Psoas muscle (tissue), 8 donors: Measurements from ENCODE around the gene SFXN3. TPM values are rescaled to one million over a fixed set of nuclear protein-coding genes. Genes with fewer than 3 reads are reported as not detected.
A peak's percentile ranks its signal among the peaks of the same experiment; 100 is the strongest.
"Not testable (repeated sequence)": the region's sequence is repeated elsewhere in the genome, so short reads cannot be mapped to it uniquely, and the experiment has no call there.

Experiments
- ATAC-seq, 4 donors: fragments of 200-7000 bp; cut with Tn5 transposase; one replicate each; pipeline ENCODE4 v1.9.1; 2020; ENCODE audit warnings: moderate library complexity in 3 of 4, mild to moderate bottlenecking in 2 of 4
- DNase-seq, 2 donors: peaks; one replicate each; pipeline ENCODE4 v3.0.0-alpha.2; 2020
- H3K27ac ChIP-seq: fragments of 200-600 bp; one replicate; pipeline ENCODE4 v1.8.0; 2022
- H3K27me3 ChIP-seq, 3 donors: fragments of 200-600 bp in 1 of 3; one replicate each; pipeline versions ENCODE4 v1.6.1 to v1.8.0; 2013 to 2022; ENCODE audit warnings: low read length in 2 of 3, mild to moderate bottlenecking in 2 of 3, moderate library complexity in 1 of 3; ENCODE audit not compliant: insufficient read depth in 3 of 3
- H3K36me3 ChIP-seq, 2 donors: fragments of 200-600 bp in 1 of 2; one replicate each; pipeline versions ENCODE4 v1.6.1 to v1.8.0; 2013 to 2022; ENCODE audit warnings: low read depth in 1 of 2, mild to moderate bottlenecking in 1 of 2, moderate library complexity in 1 of 2; ENCODE audit not compliant: insufficient read depth in 1 of 2
- H3K4me1 ChIP-seq: fragments of 200-600 bp; one replicate; pipeline ENCODE4 v1.8.0; 2022
- H3K4me3 ChIP-seq: fragments of 200-600 bp; one replicate; pipeline ENCODE4 v1.8.0; 2022; ENCODE audit warnings: mild to moderate bottlenecking
- H3K9me3 ChIP-seq: fragments of 200-600 bp; one replicate; pipeline ENCODE4 v1.8.0; 2022
- CTCF ChIP-seq: fragments of 200-600 bp; IDR thresholded peaks from one replicate; pipeline ENCODE4 v1.8.0; 2022; ENCODE audit warnings: antibody characterized with exemption
- WGBS, 3 donors: extraction: QIAGEN DNeasy Blood & Tissue Kit; methylation state at CpG; one replicate each; pipeline versions ENCODE4 v1.1.6 to v1.1.7; 2013; 5-methylcytosine and 5-hydroxymethylcytosine counted together
- intact Hi-C, 2 donors: fragments of 100-400 bp; cut with DNase I; formaldehyde crosslinking; loops; one replicate each; pipeline versions ENCODE4 v1.11.0 to v1.14.2; 2022
- polyA plus RNA-seq, 3 donors: library from polyadenylated mRNA; stranded (reverse); fragments of 200-250 nt; gene quantifications; one replicate each; pipeline ENCODE4 v1.2.3, GENCODE V29; 2013
- total RNA-seq, 4 donors: library from RNA; stranded (reverse); fragmentation: NEBNext Ultra II Directional in 2 of 4; extraction: Animal tissue kit (Norgen Biotek cat#: 25700) in 2 of 4; gene quantifications; one replicate each; pipeline versions ENCODE4 v1.2.1 to v1.2.4, GENCODE V29; 2021 to 2023
- donor health status: healthy with polysubstance abuse.
- donor health status: DM: no; HTN: no; CAD: no; lungs with moderate emphysema.
- donor health status: Bipolar disorder and iron deficiency.
- donor health status: healthy.
- donor health status: DM: yes; HTN: yes; CAD: no.
- donor health status: DM: no; HTN: no; CAD: no.
- donor health status: DM: no; HTN: no; CAD: no.
- donor health status: DM: yes; HTN: yes; CAD: no.

The SFXN3 gene
- total and polyA plus RNA-seq, 7 donors = 3.2 to 7.0 (median 4.9) TPM

GRCh38 chr10:101032637-101033224 lies 1.7 kb downstream of the SFXN3 start:
- ATAC-seq = peak; percentile 25 to 40 (median 33)
- H3K27ac ChIP-seq = peak overlapping the region; percentile 88
- 27 to 38% (median 29%) methylated on average over 6 of the region's 6 CpGs for WGBS, 3 donors
- H3K4me1 ChIP-seq = peaks cover 16% of the 10 kb centered on the region
- intact Hi-C loops = no loop called here
- H3K36me3 ChIP-seq = peaks cover 0 to 32% of the 10 kb centered on the region in 2 donors
- peak overlapping the region; percentile 84 for H3K4me3 ChIP-seq
- no peaks in the 10 kb centered on the region for H3K27me3 ChIP-seq
- H3K9me3 ChIP-seq = no peaks in the 10 kb centered on the region
- peak in 1 of 2 donors; percentile 54 for DNase-seq
- TF ChIP-seq CTCF = no peak

GRCh38 chr10:101033276-101033675 lies 2.2 kb downstream of the SFXN3 start:
- Histone ChIP-seq H3K27ac (no peak overlapping the region), H3K4me1 (peaks cover 16% of the 10 kb centered on the region), H3K9me3 (no peaks in the 10 kb centered on the region), H3K4me3 (peak overlapping the region; percentile 84), H3K36me3 (peaks cover 0 to 37% of the 10 kb centered on the region in 2 donors), H3K27me3 (no peaks in the 10 kb centered on the region)
- no peak for DNase-seq
- intact Hi-C loops = no loop called here
- WGBS, 3 donors = 76 to 86% (median 84%) methylated on average over 3 of the region's 3 CpGs
- ATAC-seq = no peak
- TF ChIP-seq CTCF = no peak

GRCh38 chr10:101034404-101034803 lies 3.4 kb downstream of the SFXN3 start:
- WGBS, 3 donors = 89 to 95% (median 94%) methylated on average over 4 of the region's 4 CpGs
- H3K27ac ChIP-seq, ATAC-seq, DNase-seq, H3K27me3 ChIP-seq, intact Hi-C loops, H3K4me3 ChIP-seq, H3K9me3 ChIP-seq: not testable (repeated sequence)
- Histone ChIP-seq H3K4me1 (peaks cover 16% of the 10 kb centered on the region), H3K36me3 (peaks cover 0 to 37% of the 10 kb centered on the region in 2 donors)

- Histone ChIP-seq H3K9me3 (no peaks in the 10 kb centered on the region), H3K27ac (no peak overlapping the region), H3K27me3 (no peaks in the 10 kb centered on the region), H3K4me3 (no peak overlapping the region), H3K4me1 (peaks cover 16% of the 10 kb centered on the region), H3K36me3 (peaks cover 0 to 37% of the 10 kb centered on the region in 2 donors)
- intact Hi-C loops = loop anchor here (5.0 kb wide), 2 partner anchors 37 to 107 kb away; no protein-coding TSS in a partner anchor
- DNase-seq (no peak), ATAC-seq (no peak)
- TF ChIP-seq CTCF = no peak
- WGBS, 3 donors = 82 to 87% (median 82%) methylated on average over 7 of the region's 7 CpGs
Observed at GRCh38 chr10:101035314-101035713, 4.3 kb downstream of the SFXN3 start.

GRCh38 chr10:101035916-101036702 lies 5.1 kb downstream of the SFXN3 start:
- intact Hi-C loops = loop anchor here (5.0 kb wide), 2 partner anchors 36 to 106 kb away; no protein-coding TSS in a partner anchor
- no peak for DNase-seq
- H3K4me1 ChIP-seq = peaks cover 11% of the 10 kb centered on the region
- H3K36me3 ChIP-seq = peaks cover 0 to 37% of the 10 kb centered on the region in 2 donors
- no peak overlapping the region for H3K4me3 ChIP-seq
- WGBS, 3 donors = 69 to 78% (median 77%) methylated on average over 10 of the region's 10 CpGs
- no peaks in the 10 kb centered on the region for H3K27me3 ChIP-seq
- H3K9me3 ChIP-seq = no peaks in the 10 kb centered on the region
- TF ChIP-seq CTCF = no peak
- H3K27ac ChIP-seq = no peak overlapping the region
- no peak for ATAC-seq
